K562 (cell line): ENCODE measurements around the gene CTIF. TPM values are rescaled to one million over a fixed set of nuclear protein-coding genes. Genes with fewer than 3 reads are reported as not detected.

Experiments
- ATAC-seq: fragments of 200-7000 bp; cut with Tn5 transposase; 3 replicates; pipeline ENCODE4 v1.9.1; 2020; ENCODE audit warnings: moderate library complexity
- BruUV-seq: library from RNA; stranded (reverse); fragments of 400-500 nt; replicated peaks from 2 replicates; lab custom pipeline; 2021; lab: Mats Ljungman, UMichigan
- CTCF ChIA-PET: fragments of 300-600 bp; formaldehyde crosslinking; extraction: SDS; loops from one replicate; lab custom pipeline; 2021; ENCODE audit warnings: low intra/inter-chr PET ratio; lab: Yijun Ruan, JAX
- POLR2A ChIA-PET: fragments of 300-600, 350-650 bp; sonication (Branson Sonifier 250); formaldehyde crosslinking; extraction: SDS; loops from one replicate; lab custom pipeline; 2021; ENCODE audit warnings: antibody characterized with exemption, inconsistent platforms; lab: Yijun Ruan, JAX
- DNase-seq, 4 experiments: peaks; one replicate each; pipeline versions ENCODE4 v3.0.0 to v3.0.0-alpha.2; 2011 to 2018; ENCODE audit warnings: low spot score in 3 of 4, mixed read lengths in 3 of 4; ENCODE audit errors: extremely low read depth in 1 of 4
- FAIRE-seq: peaks from 2 replicates; lab custom pipeline; 2011; peaks lifted over from hg19 to GRCh38; lab: Jason Lieb, UNC
- H2AFZ ChIP-seq: 2 replicates; pipeline ENCODE4 v1.6.0; 2011; ENCODE audit warnings: low read depth, low read length, control low read depth, inconsistent platforms
- H3K27ac ChIP-seq: fragments of 200-600 bp; 3 replicates; pipeline ENCODE4 v1.8.0; 2011; ENCODE audit warnings: low read depth, mild to moderate bottlenecking, control low read depth, inconsistent platforms, low read length, moderate library complexity, mixed read lengths; ENCODE audit errors: extremely low read depth
- H3K27me3 ChIP-seq, 2 experiments: fragments of 300-600 bp in 1 of 2; 2 replicates in 1 of 2; 3 replicates in 1 of 2; pipeline versions ENCODE4 v1.6.0 to v1.8.0; 2011; ENCODE audit warnings: inconsistent platforms in 2 of 2, low read length in 2 of 2, mild to moderate bottlenecking in 1 of 2, mixed read lengths in 1 of 2, moderate library complexity in 1 of 2; ENCODE audit not compliant: control insufficient read depth in 2 of 2, insufficient read depth in 2 of 2
- H3K36me3 ChIP-seq: fragments of 300-600 bp; 3 replicates; pipeline ENCODE4 v1.8.0; 2011; ENCODE audit warnings: mild to moderate bottlenecking, low read length, inconsistent platforms; ENCODE audit not compliant: control insufficient read depth, insufficient read depth
- H3K4me1 ChIP-seq, 2 experiments: fragments of 200-600 bp in 1 of 2; replicated peaks in 1 of 2; 2 replicates in 1 of 2; 3 replicates in 1 of 2; pipeline versions ENCODE4 v1.5.1 to v1.8.0; 2011; ENCODE audit warnings: inconsistent platforms in 2 of 2, low read length in 2 of 2, mild to moderate bottlenecking in 1 of 2, mixed read lengths in 1 of 2, moderate library complexity in 1 of 2; ENCODE audit not compliant: control insufficient read depth in 2 of 2, insufficient read depth in 2 of 2
- H3K4me2 ChIP-seq: 2 replicates; pipeline ENCODE4 v1.6.1; 2011; ENCODE audit warnings: low read length, control low read depth, inconsistent platforms, mixed read lengths; ENCODE audit not compliant: insufficient read depth
- H3K4me3 ChIP-seq: fragments of 200-600 bp; sonication (generic), shearing (Covaris generic); 2 replicates; pipeline ENCODE4 v1.5.1; 2016; ENCODE audit warnings: control low read depth, inconsistent platforms
- H3K79me2 ChIP-seq: fragments of 200-600 bp; 3 replicates; pipeline ENCODE4 v1.8.0; 2011; ENCODE audit warnings: low read length, inconsistent platforms; ENCODE audit not compliant: control insufficient read depth, insufficient read depth
- H3K9ac ChIP-seq, 2 experiments: 2 replicates each; pipeline versions ENCODE4 v1.6.0 to v1.6.1; 2011; ENCODE audit warnings: low read depth in 2 of 2, low read length in 2 of 2, control low read depth in 1 of 2, inconsistent platforms in 1 of 2, mild to moderate bottlenecking in 1 of 2, mixed read lengths in 1 of 2; ENCODE audit not compliant: insufficient read depth in 1 of 2
- H3K9me1 ChIP-seq: one replicate; pipeline ENCODE4 v1.6.0; 2011; ENCODE audit warnings: inconsistent platforms, mild to moderate bottlenecking, low read length, moderate library complexity; ENCODE audit not compliant: control insufficient read depth, insufficient read depth
- H3K9me3 ChIP-seq: replicated peaks from 2 replicates; pipeline ENCODE4 v1.5.1; 2011; ENCODE audit warnings: low read depth, low read length, inconsistent platforms; ENCODE audit not compliant: control insufficient read depth, insufficient read depth
- H4K20me1 ChIP-seq: replicated peaks from 2 replicates; pipeline ENCODE4 v1.6.1; 2011; ENCODE audit warnings: low read length, inconsistent platforms, mixed read lengths; ENCODE audit not compliant: control insufficient read depth, insufficient read depth
- DACH1 ChIP-seq: fragments of 450-650 bp; IDR thresholded peaks from 2 replicates; pipeline ENCODE4 v1.6.1; 2018; ENCODE audit not compliant: partially characterized antibody
- ERF ChIP-seq: fragments of 450-650 bp; formaldehyde crosslinking; IDR thresholded peaks from 2 replicates; pipeline ENCODE4 v1.4.0; 2020; ENCODE audit warnings: mild to moderate bottlenecking, mixed read lengths
- MTF1 ChIP-seq: fragments of 250-450 bp; sonication (Bioruptor Pico); IDR thresholded peaks from 2 replicates; pipeline ENCODE4 v1.9.0; 2021; ENCODE audit warnings: moderate library complexity, mild to moderate bottlenecking, inconsistent platforms, borderline replicate concordance
- RNF219 ChIP-seq: fragments of 250-450 bp; sonication (Bioruptor Pico); IDR thresholded peaks from 2 replicates; pipeline ENCODE4 v1.5.0; 2022; ENCODE audit warnings: mild to moderate bottlenecking
- SAP30 ChIP-seq: fragments of 200-600 bp; sonication (generic); IDR thresholded peaks from 2 replicates; pipeline ENCODE4 v1.6.1; 2012; ENCODE audit warnings: borderline replicate concordance, low read depth, mild to moderate bottlenecking, moderate library complexity, low read length, control low read depth, inconsistent platforms; ENCODE audit not compliant: insufficient read depth, poor library complexity, severe bottlenecking
- TAL1 ChIP-seq: fragments of 450-650 bp; IDR thresholded peaks from 2 replicates; pipeline ENCODE4 v1.6.1; 2016; ENCODE audit warnings: mild to moderate bottlenecking
- WGBS: fragments of 100-300 bp; shearing (Covaris generic); methylation state at CpG from one replicate; pipeline ENCODE4 v1.1.6; 2016; ENCODE audit warnings: low coverage, mixed read lengths; ENCODE audit not compliant: insufficient coverage; ENCODE audit errors: missing lambda C conversion rate; 5-methylcytosine and 5-hydroxymethylcytosine counted together
- in situ Hi-C: fragments of 300-500 bp; cut with MboI; formaldehyde crosslinking; loops from 4 replicates; pipeline ENCODE4 v1.15.0; 2018; ENCODE audit warnings: inconsistent platforms, mixed read lengths
- intact Hi-C: fragments of 100-400 bp; cut with micrococcal nuclease; formaldehyde crosslinking; loops from 2 replicates; pipeline ENCODE4 v1.14.2; 2022
- polyA plus RNA-seq, 8 experiments: library from polyadenylated mRNA; depleted of rRNA in 4 of 8; stranded (reverse) in 5 of 8; unstranded in 3 of 8; fragments of >200 nt; fragmentation: Nextera tagmentation in 2 of 8; fragmentation: Illumina TruSeq in 1 of 8; extraction: Ambion mirVana in 2 of 8; extraction: Trizol in 1 of 8; gene quantifications; 2 replicates each; pipeline versions ENCODE4 v1.2.1 to v1.2.3, GENCODE V29; 2011 to 2014; ENCODE audit warnings: inconsistent platforms in 1 of 8, missing spikeins in 1 of 8
- total RNA-seq, 7 experiments: library from RNA; depleted of rRNA in 6 of 7; stranded (reverse); fragments of >200 nt in 6 of 7; fragmentation: Illumina TruSeq in 2 of 7; extraction: Trizol in 2 of 7; gene quantifications; 2 replicates each; pipeline versions ENCODE4 v1.2.1 to v1.2.3, GENCODE V29; 2011 to 2021; ENCODE audit warnings: low replicate concordance in 1 of 7

Gene CTIF
- total and polyA plus RNA-seq, 9 of the 15 experiments (the other 6 are each of a cell fraction or from before 2014, with no cell fraction given): 0.17 to 11.5 (median 2.2) TPM

- FAIRE-seq: no peak
Measured at GRCh38 chr18:48874233-48874632, 335.4 kb downstream of the CTIF start.

More at GRCh38 chr18:48874233-48874632, 335.4 kb downstream of the CTIF start:
- intact Hi-C loops: no loop called here
- Histone ChIP-seq H3K79me2 (no peaks in the 10 kb centered on the region), H3K27me3 (no peaks in the 10 kb centered on the region), H2AFZ (no peak overlapping the region), H3K9me1 (no peaks in the 10 kb centered on the region), H3K9ac (no peak overlapping the region), H3K36me3 (no peaks in the 10 kb centered on the region), H4K20me1 (no peaks in the 10 kb centered on the region), H3K27ac (no peak overlapping the region), H3K4me2 (no peak overlapping the region), H3K4me1 (peaks cover 20 to 32% of the 10 kb centered on the region in 2 experiments), H3K9me3 (no peaks in the 10 kb centered on the region), H3K4me3 (no peak overlapping the region)
- ChIA-PET CTCF (no interaction called here), POLR2A (no interaction called here)
- WGBS: 45% methylated on average over 5 of the region's 5 CpGs
- BruUV-seq: no TSS peak
- TF ChIP-seq TAL1 (no peak), RNF219 (CRISPR knock-in tag) (no peak), ERF (CRISPR knock-in tag) (no peak), SAP30 (no peak), MTF1 (CRISPR knock-in tag) (no peak), DACH1 (no peak)
- in situ Hi-C loops: no loop called here
- DNase-seq: no peak
- ATAC-seq: no peak
